Measurements from ENCODE around the gene PBX1.

PBX1 gene

GRCh38 chr1:164557270-164557669 lies 1.7 kb upstream of the PBX1 start:
- no peaks in the 10 kb centered on the region for H3K27me3 ChIP-seq (ENCODE audit: insufficient read depth, low read length)
- H3K4me3 ChIP-seq (ENCODE audit: low read length): no peak overlapping the region
- H3K4me1 ChIP-seq (ENCODE audit: insufficient read depth, low read length): peaks cover 18% of the 10 kb centered on the region; the same call in 1 of the 2 replicates
- H3K36me3 ChIP-seq (ENCODE audit: insufficient read depth, low read depth, low read length): no peaks in the 10 kb centered on the region
- H3K27ac ChIP-seq (ENCODE audit: low read length): no peak overlapping the region
- peaks cover 8% of the 10 kb centered on the region for H3K9me3 ChIP-seq (ENCODE audit: insufficient read depth, low read depth, low read length)
- H3K9ac ChIP-seq (ENCODE audit: low read depth, low read length): no peak overlapping the region

GRCh38 chr1:164559342-164560051 lies 513 bp downstream of the PBX1 start:
- Histone ChIP-seq H3K4me3 (ENCODE audit: low read length) (peak overlapping the region; percentile 99), H3K9me3 (ENCODE audit: insufficient read depth, low read depth, low read length) (no peaks in the 10 kb centered on the region), H3K4me1 (ENCODE audit: insufficient read depth, low read length) (peaks cover 37% of the 10 kb centered on the region; the same call in 1 of the 2 replicates), H3K27me3 (ENCODE audit: insufficient read depth, low read length) (no peaks in the 10 kb centered on the region), H3K9ac (ENCODE audit: low read depth, low read length) (peak overlapping the region; percentile 96), H3K27ac (ENCODE audit: low read length) (peak overlapping the region; percentile 75), H3K36me3 (ENCODE audit: insufficient read depth, low read depth, low read length) (peaks cover 13% of the 10 kb centered on the region; the same call in 1 of the 2 replicates)

GRCh38 chr1:164560121-164560541 lies 1.1 kb downstream of the PBX1 start:
- Histone ChIP-seq H3K27ac (ENCODE audit: low read length) (peak overlapping the region; percentile 75), H3K9ac (ENCODE audit: low read depth, low read length) (peak overlapping the region; percentile 96), H3K27me3 (ENCODE audit: insufficient read depth, low read length) (no peaks in the 10 kb centered on the region)

GRCh38 chr1:164560556-164560955 lies 1.6 kb downstream of the PBX1 start:
- no peaks in the 10 kb centered on the region for H3K9me3 ChIP-seq (ENCODE audit: insufficient read depth, low read depth, low read length)
- H3K27ac ChIP-seq (ENCODE audit: low read length): no peak overlapping the region
- peaks cover 13% of the 10 kb centered on the region; the same call in 1 of the 2 replicates for H3K36me3 ChIP-seq (ENCODE audit: insufficient read depth, low read depth, low read length)
- peak overlapping the region; percentile 96 for H3K9ac ChIP-seq (ENCODE audit: low read depth, low read length)
- no peaks in the 10 kb centered on the region for H3K27me3 ChIP-seq (ENCODE audit: insufficient read depth, low read length)
- peak overlapping the region; percentile 99 for H3K4me3 ChIP-seq (ENCODE audit: low read length)
- H3K4me1 ChIP-seq (ENCODE audit: insufficient read depth, low read length): peaks cover 42% of the 10 kb centered on the region; the same call in 1 of the 2 replicates

More at GRCh38 chr1:164560121-164560541, 1.1 kb downstream of the PBX1 start:
- H3K9me3 ChIP-seq (ENCODE audit: insufficient read depth, low read depth, low read length): no peaks in the 10 kb centered on the region
- H3K4me3 ChIP-seq (ENCODE audit: low read length): peak overlapping the region; percentile 99
- H3K36me3 ChIP-seq (ENCODE audit: insufficient read depth, low read depth, low read length): peaks cover 13% of the 10 kb centered on the region; the same call in 1 of the 2 replicates
- H3K4me1 ChIP-seq (ENCODE audit: insufficient read depth, low read length): peaks cover 40% of the 10 kb centered on the region; the same call in 1 of the 2 replicates

- Histone ChIP-seq H3K27me3 (ENCODE audit: insufficient read depth, low read length) (no peaks in the 10 kb centered on the region), H3K27ac (ENCODE audit: low read length) (no peak overlapping the region), H3K36me3 (ENCODE audit: insufficient read depth, low read depth, low read length) (peaks cover 16% of the 10 kb centered on the region; the same call in 1 of the 2 replicates), H3K9ac (ENCODE audit: low read depth, low read length) (peak overlapping the region; percentile 96), H3K4me3 (ENCODE audit: low read length) (peak overlapping the region; percentile 99), H3K4me1 (ENCODE audit: insufficient read depth, low read length) (peaks cover 46% of the 10 kb centered on the region), H3K9me3 (ENCODE audit: insufficient read depth, low read depth, low read length) (no peaks in the 10 kb centered on the region)
Measured at GRCh38 chr1:164561007-164561406, 2.0 kb downstream of the PBX1 start.

- peaks cover 21% of the 10 kb centered on the region; the same call in 1 of the 2 replicates for H3K36me3 ChIP-seq (ENCODE audit: insufficient read depth, low read depth, low read length)
- H3K4me1 ChIP-seq (ENCODE audit: insufficient read depth, low read length): peaks cover 51% of the 10 kb centered on the region
- no peaks in the 10 kb centered on the region for H3K9me3 ChIP-seq (ENCODE audit: insufficient read depth, low read depth, low read length)
- H3K4me3 ChIP-seq (ENCODE audit: low read length): peak overlapping the region; percentile 99
- H3K27me3 ChIP-seq (ENCODE audit: insufficient read depth, low read length): no peaks in the 10 kb centered on the region
- H3K27ac ChIP-seq (ENCODE audit: low read length): no peak overlapping the region
- H3K9ac ChIP-seq (ENCODE audit: low read depth, low read length): peak overlapping the region; percentile 96
Measured at GRCh38 chr1:164561472-164561871, 2.5 kb downstream of the PBX1 start.

GRCh38 chr1:164562061-164562460 lies 3.1 kb downstream of the PBX1 start:
- peaks cover 51% of the 10 kb centered on the region for H3K4me1 ChIP-seq (ENCODE audit: insufficient read depth, low read length)
- peaks cover 21% of the 10 kb centered on the region for H3K36me3 ChIP-seq (ENCODE audit: insufficient read depth, low read depth, low read length)
- H3K27me3 ChIP-seq (ENCODE audit: insufficient read depth, low read length): no peaks in the 10 kb centered on the region
- H3K4me3 ChIP-seq (ENCODE audit: low read length): peak overlapping the region; percentile 99
- H3K9ac ChIP-seq (ENCODE audit: low read depth, low read length): peak overlapping the region; percentile 45; the same call in 1 of the 2 replicates
- H3K27ac ChIP-seq (ENCODE audit: low read length): no peak overlapping the region
- no peaks in the 10 kb centered on the region for H3K9me3 ChIP-seq (ENCODE audit: insufficient read depth, low read depth, low read length)

GRCh38 chr1:164562511-164562910 lies 3.5 kb downstream of the PBX1 start:
- H3K9me3 ChIP-seq (ENCODE audit: insufficient read depth, low read depth, low read length): no peaks in the 10 kb centered on the region
- H3K27me3 ChIP-seq (ENCODE audit: insufficient read depth, low read length): no peaks in the 10 kb centered on the region
- H3K9ac ChIP-seq (ENCODE audit: low read depth, low read length): peak overlapping the region; percentile 45; the same call in 1 of the 2 replicates
- H3K27ac ChIP-seq (ENCODE audit: low read length): no peak overlapping the region
- peaks cover 21% of the 10 kb centered on the region for H3K36me3 ChIP-seq (ENCODE audit: insufficient read depth, low read depth, low read length)
- H3K4me3 ChIP-seq (ENCODE audit: low read length): peak overlapping the region; percentile 99
- H3K4me1 ChIP-seq (ENCODE audit: insufficient read depth, low read length): peaks cover 47% of the 10 kb centered on the region

- peaks cover 25% of the 10 kb centered on the region for H3K36me3 ChIP-seq (ENCODE audit: insufficient read depth, low read depth, low read length)
- H3K27me3 ChIP-seq (ENCODE audit: insufficient read depth, low read length): no peaks in the 10 kb centered on the region
- no peaks in the 10 kb centered on the region for H3K9me3 ChIP-seq (ENCODE audit: insufficient read depth, low read depth, low read length)
- H3K9ac ChIP-seq (ENCODE audit: low read depth, low read length): peak overlapping the region; percentile 45; the same call in 1 of the 2 replicates
- H3K4me3 ChIP-seq (ENCODE audit: low read length): peak overlapping the region; percentile 99
- H3K4me1 ChIP-seq (ENCODE audit: insufficient read depth, low read length): peaks cover 46% of the 10 kb centered on the region
- no peak overlapping the region for H3K27ac ChIP-seq (ENCODE audit: low read length)
Measured at GRCh38 chr1:164562947-164563520, 4.0 kb downstream of the PBX1 start.

GRCh38 chr1:164563721-164564360 lies 4.9 kb downstream of the PBX1 start:
- Histone ChIP-seq H3K4me1 (ENCODE audit: insufficient read depth, low read length) (peaks cover 46% of the 10 kb centered on the region), H3K9ac (ENCODE audit: low read depth, low read length) (peak overlapping the region; percentile 28; the same call in 1 of the 2 replicates)

GRCh38 chr1:164564378-164564777 lies 5.4 kb downstream of the PBX1 start:
- no peak overlapping the region for H3K27ac ChIP-seq (ENCODE audit: low read length)
- H3K27me3 ChIP-seq (ENCODE audit: insufficient read depth, low read length): no peaks in the 10 kb centered on the region
- H3K4me1 ChIP-seq (ENCODE audit: insufficient read depth, low read length): peaks cover 46% of the 10 kb centered on the region
- H3K36me3 ChIP-seq (ENCODE audit: insufficient read depth, low read depth, low read length): peaks cover 39% of the 10 kb centered on the region
- peak overlapping the region; percentile 99 for H3K4me3 ChIP-seq (ENCODE audit: low read length)
- peak overlapping the region; percentile 28; the same call in 1 of the 2 replicates for H3K9ac ChIP-seq (ENCODE audit: low read depth, low read length)
- no peaks in the 10 kb centered on the region for H3K9me3 ChIP-seq (ENCODE audit: insufficient read depth, low read depth, low read length)

More at GRCh38 chr1:164563721-164564360, 4.9 kb downstream of the PBX1 start:
- Histone ChIP-seq H3K9me3 (ENCODE audit: insufficient read depth, low read depth, low read length) (no peaks in the 10 kb centered on the region), H3K27ac (ENCODE audit: low read length) (no peak overlapping the region), H3K4me3 (ENCODE audit: low read length) (peak overlapping the region; percentile 99), H3K36me3 (ENCODE audit: insufficient read depth, low read depth, low read length) (peaks cover 33% of the 10 kb centered on the region), H3K27me3 (ENCODE audit: insufficient read depth, low read length) (no peaks in the 10 kb centered on the region)
